Panc1 (cell line): ENCODE measurements around the gene ENTPD7. TPM values are rescaled to one million over a fixed set of nuclear protein-coding genes. Genes with fewer than 3 reads are reported as not detected.

Experiments
- ATAC-seq: fragments of 200-7000 bp; cut with Tn5 transposase; 2 replicates; pipeline ENCODE4 v1.9.1; 2020; ENCODE audit warnings: mild to moderate bottlenecking, moderate library complexity
- BruUV-seq: library from RNA; stranded (reverse); fragments of 400-500 nt; replicated peaks from 2 replicates; lab custom pipeline; 2021; lab: Mats Ljungman, UMichigan
- CTCF ChIA-PET: fragments of 300-600 bp; sonication (Branson Sonifier 250); formaldehyde crosslinking; loops from one replicate; lab custom pipeline; 2022; ENCODE audit warnings: antibody characterized with exemption; lab: Charles Lee
- POLR2A ChIA-PET: fragments of 300-600 bp; sonication (Branson Sonifier 250); formaldehyde crosslinking; loops from one replicate; lab custom pipeline; 2022; ENCODE audit warnings: antibody characterized with exemption; lab: Charles Lee
- DNase-seq: peaks from one replicate; pipeline ENCODE4 v3.0.0-alpha.2; 2010; ENCODE audit warnings: low read depth, low spot score
- H3K27ac ChIP-seq: 2 replicates; pipeline ENCODE4 v1.5.1; 2011; ENCODE audit warnings: mild to moderate bottlenecking, low read length, inconsistent platforms
- H3K27me3 ChIP-seq: fragments of 200-500 bp; sonication (Bioruptor generic); 2 replicates; pipeline ENCODE4 v1.6.0; 2014; ENCODE audit warnings: low read length, inconsistent platforms; ENCODE audit not compliant: control insufficient read depth, insufficient read depth
- H3K36me3 ChIP-seq: fragments of 200-500 bp; sonication (Bioruptor generic); 2 replicates; pipeline ENCODE4 v1.5.1; 2014; ENCODE audit warnings: inconsistent platforms, mild to moderate bottlenecking, low read length, moderate library complexity; ENCODE audit not compliant: control insufficient read depth, insufficient read depth
- H3K4me1 ChIP-seq: 2 replicates; pipeline ENCODE4 v1.5.1; 2011; ENCODE audit warnings: inconsistent platforms, mild to moderate bottlenecking, low read length, moderate library complexity; ENCODE audit not compliant: control insufficient read depth, insufficient read depth
- H3K4me3 ChIP-seq, 2 experiments: 2 replicates each; pipeline ENCODE4 v1.5.1; 2011 to 2012; ENCODE audit warnings: low read depth in 2 of 2, low read length in 2 of 2, mild to moderate bottlenecking in 2 of 2, inconsistent platforms in 1 of 2, moderate library complexity in 1 of 2
- H3K9me3 ChIP-seq: fragments of 200-500 bp; sonication (Bioruptor generic); 2 replicates; pipeline ENCODE4 v1.5.1; 2014; ENCODE audit warnings: low read depth, mild to moderate bottlenecking, inconsistent platforms, low read length, moderate library complexity; ENCODE audit not compliant: control insufficient read depth, insufficient read depth
- POLR2AphosphoS5 ChIP-seq: IDR thresholded peaks from 2 replicates; pipeline ENCODE4 v1.6.1; 2012; ENCODE audit warnings: mild to moderate bottlenecking, low read depth, low read length, moderate library complexity
- SIN3A ChIP-seq: IDR thresholded peaks from 2 replicates; pipeline ENCODE4 v1.6.1; 2012; ENCODE audit warnings: low read depth, mild to moderate bottlenecking, low read length, moderate library complexity, borderline replicate concordance; ENCODE audit not compliant: insufficient read depth
- TCF7L2 ChIP-seq: IDR thresholded peaks from 2 replicates; pipeline ENCODE4 v1.6.1; 2011; ENCODE audit warnings: mild to moderate bottlenecking, low read depth, low read length, inconsistent platforms
- in situ Hi-C: cut with HindIII; loops from 2 replicates; pipeline ENCODE4 v1.10.0; 2016; ENCODE audit warnings: low sequenced_read_pairs, low pct_unique_long_range_greater_than_20kb
- intact Hi-C: fragments of 100-400 bp; cut with micrococcal nuclease; formaldehyde crosslinking; loops from one replicate; pipeline ENCODE4 v1.10.0; 2022; ENCODE audit not compliant: unreplicated experiment
- total RNA-seq: library from RNA; stranded (reverse); gene quantifications from one replicate; pipeline ENCODE4 v1.2.1, GENCODE V29; 2021; ENCODE audit not compliant: unreplicated experiment
- TF ChIP-seq, protein P1 (sequence below), 2 experiments: IDR thresholded peaks; 2 replicates each; pipeline ENCODE4 v1.6.1; 2011 to 2012; ENCODE audit warnings: low read depth in 2 of 2, control low read depth in 1 of 2, low read length in 1 of 2, mild to moderate bottlenecking in 1 of 2, moderate library complexity in 1 of 2; ENCODE audit not compliant: insufficient read depth in 1 of 2
- TF ChIP-seq, protein P2 (sequence below): fragments of 450-650 bp; IDR thresholded peaks from 2 replicates; pipeline ENCODE4 v1.5.1; 2017; ENCODE audit warnings: mild to moderate bottlenecking

The ENTPD7 gene
- total RNA-seq, 1 experiment from 2014 or later, result 15.9 TPM

DNA sequence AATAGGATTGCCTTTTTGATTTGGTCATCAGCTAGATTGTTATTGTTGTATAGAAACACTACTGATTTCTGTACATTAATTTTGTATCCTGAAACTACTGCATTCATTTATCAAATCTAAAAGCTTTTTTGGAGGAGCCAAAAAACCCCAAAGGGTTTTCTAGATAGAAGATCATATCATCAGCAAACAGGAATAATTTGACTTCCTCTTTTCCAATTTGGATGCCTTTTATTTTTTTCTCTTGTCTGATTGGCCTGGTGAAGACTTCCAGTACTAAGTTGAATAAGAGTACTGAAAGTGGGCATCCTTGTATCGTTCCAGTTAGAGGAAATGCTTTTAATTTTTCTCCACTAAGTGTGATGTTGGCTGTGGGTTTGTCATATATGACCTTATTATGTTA lies 10.6 kb upstream of the ENTPD7 start:
- BruUV-seq, result no TSS peak
- intact Hi-C loops, result no loop called here
- H3K4me3 ChIP-seq, result no peak overlapping the region
- H3K9me3 ChIP-seq, result no peaks in the 10 kb centered on the region
- in situ Hi-C loops, result no loop called here
- TF ChIP-seq SIN3A (no peak), TCF7L2 (no peak), POLR2AphosphoS5 (no peak)
- TF ChIP-seq, protein P1, sequence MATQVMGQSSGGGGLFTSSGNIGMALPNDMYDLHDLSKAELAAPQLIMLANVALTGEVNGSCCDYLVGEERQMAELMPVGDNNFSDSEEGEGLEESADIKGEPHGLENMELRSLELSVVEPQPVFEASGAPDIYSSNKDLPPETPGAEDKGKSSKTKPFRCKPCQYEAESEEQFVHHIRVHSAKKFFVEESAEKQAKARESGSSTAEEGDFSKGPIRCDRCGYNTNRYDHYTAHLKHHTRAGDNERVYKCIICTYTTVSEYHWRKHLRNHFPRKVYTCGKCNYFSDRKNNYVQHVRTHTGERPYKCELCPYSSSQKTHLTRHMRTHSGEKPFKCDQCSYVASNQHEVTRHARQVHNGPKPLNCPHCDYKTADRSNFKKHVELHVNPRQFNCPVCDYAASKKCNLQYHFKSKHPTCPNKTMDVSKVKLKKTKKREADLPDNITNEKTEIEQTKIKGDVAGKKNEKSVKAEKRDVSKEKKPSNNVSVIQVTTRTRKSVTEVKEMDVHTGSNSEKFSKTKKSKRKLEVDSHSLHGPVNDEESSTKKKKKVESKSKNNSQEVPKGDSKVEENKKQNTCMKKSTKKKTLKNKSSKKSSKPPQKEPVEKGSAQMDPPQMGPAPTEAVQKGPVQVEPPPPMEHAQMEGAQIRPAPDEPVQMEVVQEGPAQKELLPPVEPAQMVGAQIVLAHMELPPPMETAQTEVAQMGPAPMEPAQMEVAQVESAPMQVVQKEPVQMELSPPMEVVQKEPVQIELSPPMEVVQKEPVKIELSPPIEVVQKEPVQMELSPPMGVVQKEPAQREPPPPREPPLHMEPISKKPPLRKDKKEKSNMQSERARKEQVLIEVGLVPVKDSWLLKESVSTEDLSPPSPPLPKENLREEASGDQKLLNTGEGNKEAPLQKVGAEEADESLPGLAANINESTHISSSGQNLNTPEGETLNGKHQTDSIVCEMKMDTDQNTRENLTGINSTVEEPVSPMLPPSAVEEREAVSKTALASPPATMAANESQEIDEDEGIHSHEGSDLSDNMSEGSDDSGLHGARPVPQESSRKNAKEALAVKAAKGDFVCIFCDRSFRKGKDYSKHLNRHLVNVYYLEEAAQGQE (IDR thresholded peaks at IDR 0.05; ENCODE audit: insufficient read depth in 1 of 2, low read depth in 2 of 2, low read length in 1 of 2), result no peak
- TF ChIP-seq, protein P2, sequence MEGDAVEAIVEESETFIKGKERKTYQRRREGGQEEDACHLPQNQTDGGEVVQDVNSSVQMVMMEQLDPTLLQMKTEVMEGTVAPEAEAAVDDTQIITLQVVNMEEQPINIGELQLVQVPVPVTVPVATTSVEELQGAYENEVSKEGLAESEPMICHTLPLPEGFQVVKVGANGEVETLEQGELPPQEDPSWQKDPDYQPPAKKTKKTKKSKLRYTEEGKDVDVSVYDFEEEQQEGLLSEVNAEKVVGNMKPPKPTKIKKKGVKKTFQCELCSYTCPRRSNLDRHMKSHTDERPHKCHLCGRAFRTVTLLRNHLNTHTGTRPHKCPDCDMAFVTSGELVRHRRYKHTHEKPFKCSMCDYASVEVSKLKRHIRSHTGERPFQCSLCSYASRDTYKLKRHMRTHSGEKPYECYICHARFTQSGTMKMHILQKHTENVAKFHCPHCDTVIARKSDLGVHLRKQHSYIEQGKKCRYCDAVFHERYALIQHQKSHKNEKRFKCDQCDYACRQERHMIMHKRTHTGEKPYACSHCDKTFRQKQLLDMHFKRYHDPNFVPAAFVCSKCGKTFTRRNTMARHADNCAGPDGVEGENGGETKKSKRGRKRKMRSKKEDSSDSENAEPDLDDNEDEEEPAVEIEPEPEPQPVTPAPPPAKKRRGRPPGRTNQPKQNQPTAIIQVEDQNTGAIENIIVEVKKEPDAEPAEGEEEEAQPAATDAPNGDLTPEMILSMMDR, result no peak
- ChIA-PET POLR2A (no interaction called here), CTCF (no interaction called here)
- ATAC-seq (no peak), DNase-seq (no peak)
- no peaks in the 10 kb centered on the region for H3K36me3 ChIP-seq
- H3K4me1 ChIP-seq, result no peaks in the 10 kb centered on the region
- H3K27ac ChIP-seq, result no peak overlapping the region
- no peaks in the 10 kb centered on the region; the same call in 1 of the 2 replicates for H3K27me3 ChIP-seq

DNA sequence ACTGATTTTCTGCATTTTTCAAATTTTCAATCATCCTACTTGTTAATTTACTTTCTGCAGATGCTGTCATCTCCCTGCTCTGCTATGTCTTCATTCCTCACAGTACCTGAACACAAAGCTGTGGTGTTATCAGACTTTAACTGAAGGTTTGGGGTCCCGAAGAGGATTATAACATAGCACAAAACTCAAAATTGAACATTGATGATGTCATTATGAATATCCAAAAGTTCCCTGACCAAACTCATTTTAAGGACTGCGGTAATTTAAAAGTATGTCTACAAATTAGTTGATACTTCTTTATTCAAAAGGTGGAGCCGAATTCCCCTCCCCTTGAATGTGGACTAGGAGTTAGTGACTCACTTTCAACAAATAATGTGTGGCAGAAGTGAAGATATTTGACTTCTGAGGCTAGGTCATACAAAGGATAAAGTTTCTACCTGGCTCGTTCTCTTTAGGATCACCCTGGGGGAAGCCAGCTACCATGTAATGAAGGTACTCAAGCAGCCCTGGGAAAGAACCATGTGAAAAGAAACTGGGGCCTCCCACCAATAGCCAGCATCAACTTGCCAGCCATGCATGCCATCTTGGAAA lies 6.4 kb upstream of the ENTPD7 start:
- CTCF ChIA-PET, result no interaction called here
- Histone ChIP-seq H3K4me3 (no peak overlapping the region), H3K4me1 (no peaks in the 10 kb centered on the region), H3K27me3 (no peaks in the 10 kb centered on the region; the same call in 1 of the 2 replicates), H3K9me3 (no peaks in the 10 kb centered on the region), H3K27ac (no peak overlapping the region), H3K36me3 (no peaks in the 10 kb centered on the region)
- no peak for ATAC-seq
- POLR2A ChIA-PET, result no interaction called here
- DNase-seq, result no peak
- intact Hi-C loops, result no loop called here
- in situ Hi-C loops, result no loop called here
- TF ChIP-seq, protein P1 (IDR thresholded peaks at IDR 0.05; ENCODE audit: insufficient read depth in 1 of 2, low read depth in 2 of 2, low read length in 1 of 2), result no peak
- TF ChIP-seq POLR2AphosphoS5 (no peak), TCF7L2 (no peak), SIN3A (no peak)
- TF ChIP-seq, protein P2, result no peak
- no TSS peak for BruUV-seq
